ENCODE results near the gene TTC13. TPM values are rescaled to one million over a fixed set of nuclear protein-coding genes. Genes with fewer than 3 reads are reported as not detected.

The TTC13 gene
- total and polyA plus RNA-seq, 2 of the 4 experiments (the other 2 are of a cell fraction) = 6.1 to 9.1 TPM

GRCh38 chr1:230900984-230901383, 77.7 kb downstream of the TTC13 start:
- BruUV-seq (replicated peaks) = no TSS peak
- Histone ChIP-seq H2AK5ac (ENCODE audit: low read depth, low read length) (peak overlapping the region; percentile 91), H3K79me1 (ENCODE audit: low read depth in 1 of 2, low read length in 2 of 2) (no peaks in the 10 kb centered on the region), H3K9me1 (ENCODE audit: insufficient read depth, low read length) (no peaks in the 10 kb centered on the region; the same call in 1 of the 2 replicates), H4K8ac (ENCODE audit: low read depth in 2 of 2, low read length in 2 of 2) (peak overlapping the region; percentile 39 to 63), H2AFZ (replicated peaks; ENCODE audit: low read length, poor library complexity) (no peak overlapping the region), H4K91ac (ENCODE audit: insufficient read depth, low read depth, low read length) (peak overlapping the region; percentile 78), H2BK5ac (ENCODE audit: low read depth, low read length, poor library complexity, severe bottlenecking) (peak overlapping the region; percentile 88), H2BK20ac (ENCODE audit: low read depth, low read length) (peak overlapping the region; percentile 85), H3K14ac (replicated peaks; ENCODE audit: low read depth, low read length) (peak overlapping the region; percentile 83; the same call in 1 of the 2 replicates), H2BK120ac (ENCODE audit: low read depth, low read length) (peak overlapping the region; percentile 65), H3K36me3 (ENCODE audit: control insufficient read depth, insufficient read depth, low read length) (no peaks in the 10 kb centered on the region), H3K4me1 (ENCODE audit: control insufficient read depth, insufficient read depth, low read length) (peaks cover 12% of the 10 kb centered on the region), H2BK15ac (ENCODE audit: low read depth, low read length) (peak overlapping the region; percentile 78), H3K4me3 (ENCODE audit: insufficient read depth, low read depth, low read length) (no peak overlapping the region), H3K27me3 (ENCODE audit: control insufficient read depth, insufficient read depth, low read length) (no peaks in the 10 kb centered on the region), H4K20me1 (ENCODE audit: insufficient read depth, low read length) (no peaks in the 10 kb centered on the region), H2AK9ac (replicated peaks; ENCODE audit: low read depth, low read length, poor library complexity) (no peak overlapping the region), H3K4ac (ENCODE audit: low read depth, low read length) (peak overlapping the region; percentile 58), H3K27ac (ENCODE audit: insufficient read depth, low read length) (peak overlapping the region; percentile 82; the same call in 1 of the 2 replicates), H3K9ac (ENCODE audit: low read depth, low read length) (no peak overlapping the region), H4K5ac (ENCODE audit: low read depth, low read length) (peak overlapping the region; percentile 62; the same call in 1 of the 2 replicates), H3K4me2 (ENCODE audit: low read depth, low read length) (no peak overlapping the region), H3K18ac (ENCODE audit: low read depth, low read length) (peak overlapping the region; percentile 39), H3K23ac (ENCODE audit: low read depth, low read length) (peak overlapping the region; percentile 71; the same call in 1 of the 2 replicates), H3K9me3 (ENCODE audit: control insufficient read depth, insufficient read depth, low read length) (no peaks in the 10 kb centered on the region), H3K56ac (ENCODE audit: extremely low read depth, insufficient read depth, low read length) (no peak overlapping the region)
- no peak for ATAC-seq (ENCODE audit: low read depth)
- CTCF ChIA-PET = interaction anchor here (0.5 kb wide), 1 partner anchor 73 kb away, joined by 3 read pairs; no protein-coding TSS in a partner anchor
- DNase-seq = no peak
- in situ Hi-C loops (cut with MboI; ENCODE audit: low sequenced_read_pairs) (no loop called here), intact Hi-C loops (cut with micrococcal nuclease) (loop anchor here (1.0 kb wide), 1 partner anchor 32 kb away; no protein-coding TSS in a partner anchor), dilution Hi-C loops (cut with HindIII; ENCODE audit: low sequenced_read_pairs, unreplicated experiment) (no loop called here)
- TF ChIP-seq SMC3 (IDR thresholded peaks at IDR 0.05; ENCODE audit: low read depth, low read length) = no peak
- POLR2A ChIA-PET (ENCODE audit: unreplicated experiment) = interaction anchor here (1.5 kb wide), 1 partner anchor 31 kb away, joined by 3 read pairs; no protein-coding TSS in a partner anchor
- WGBS, 2 experiments (ENCODE audit: extremely low coverage in 2 of 2, insufficient read length in 1 of 2) = 100% methylated on average over 1 of the region's 6 CpGs; no CpG with 5 or more reads in 1 of the 2 experiments
